K562 (cell line): ENCODE results near the gene WFIKKN2. TPM values are rescaled to one million over a fixed set of nuclear protein-coding genes. Genes with fewer than 3 reads are reported as not detected.

Experiments
- CHD1 ChIP-seq: fragments of 200-600 bp; sonication (generic); IDR thresholded peaks from one replicate; pipeline ENCODE4 v1.6.1; 2012; ENCODE audit warnings: mild to moderate bottlenecking, moderate library complexity, low read length, inconsistent platforms
- ETS2 ChIP-seq: IDR thresholded peaks from 2 replicates; pipeline ENCODE4 v1.6.1; 2016; ENCODE audit warnings: borderline replicate concordance, missing genetic modification characterization, mild to moderate bottlenecking, moderate library complexity, missing compliant biosample characterization; ENCODE audit not compliant: poor library complexity, severe bottlenecking
- HDAC3 ChIP-seq: fragments of 450-650 bp; IDR thresholded peaks from 2 replicates; pipeline ENCODE4 v1.6.1; 2018; ENCODE audit warnings: borderline replicate concordance, mild to moderate bottlenecking, moderate library complexity; ENCODE audit not compliant: partially characterized antibody
- L3MBTL2 ChIP-seq: fragments of 450-650 bp; IDR thresholded peaks from 2 replicates; pipeline ENCODE4 v1.6.1; 2016; ENCODE audit warnings: mild to moderate bottlenecking, moderate library complexity
- LCOR ChIP-seq: sonication (generic); formaldehyde crosslinking; IDR thresholded peaks from 2 replicates; pipeline ENCODE4 v1.8.0; 2022; ENCODE audit warnings: mild to moderate bottlenecking, missing genetic modification reagents
- MCM3 ChIP-seq: fragments of 450-650 bp; IDR thresholded peaks from 2 replicates; pipeline ENCODE4 v1.6.1; 2016
- MCM7 ChIP-seq, 2 experiments: fragments of 450-650 bp; IDR thresholded peaks; 2 replicates each; pipeline ENCODE4 v1.6.1; 2016 to 2018
- MEF2A ChIP-seq: IDR thresholded peaks from 2 replicates; pipeline ENCODE4 v1.6.1; 2011; ENCODE audit warnings: low read depth, mild to moderate bottlenecking, low read length, moderate library complexity; ENCODE audit not compliant: control insufficient read depth
- NFIC ChIP-seq: fragments of 450-650 bp; IDR thresholded peaks from 2 replicates; pipeline ENCODE4 v1.6.1; 2017; ENCODE audit warnings: mild to moderate bottlenecking, inconsistent platforms
- POLR2A ChIP-seq: fragments of 450-650 bp; conservative IDR thresholded peaks from 2 replicates; pipeline ENCODE4 v1.6.1; 2016
- POLR2G ChIP-seq: fragments of 200-400 bp; formaldehyde crosslinking; IDR thresholded peaks from 2 replicates; pipeline ENCODE4 v1.6.1; 2017; ENCODE audit warnings: low read depth, mild to moderate bottlenecking, antibody characterized with exemption, low read length, moderate library complexity
- RB1 ChIP-seq: fragments of 450-650 bp; IDR thresholded peaks from 2 replicates; pipeline ENCODE4 v1.6.1; 2017; ENCODE audit warnings: low read depth, mild to moderate bottlenecking
- RFX5 ChIP-seq: IDR thresholded peaks from 2 replicates; pipeline ENCODE4 v1.6.1; 2011; ENCODE audit warnings: low read depth, mild to moderate bottlenecking, improper control_type of control experiment, low read length
- SMARCC2 ChIP-seq: fragments of 450-650 bp; IDR thresholded peaks from 2 replicates; pipeline ENCODE4 v1.6.1; 2017; ENCODE audit warnings: antibody characterized with exemption, moderate library complexity, mild to moderate bottlenecking, low read depth
- TAL1 ChIP-seq: fragments of 450-650 bp; IDR thresholded peaks from 2 replicates; pipeline ENCODE4 v1.6.1; 2016; ENCODE audit warnings: mild to moderate bottlenecking
- YY1 ChIP-seq, 3 experiments: IDR thresholded peaks; 2 replicates each; pipeline ENCODE4 v1.6.1; 2011; ENCODE audit warnings: low read length in 2 of 3, mild to moderate bottlenecking in 2 of 3, moderate library complexity in 2 of 3, borderline replicate concordance in 1 of 3, control low read depth in 1 of 3, low read depth in 1 of 3; ENCODE audit not compliant: insufficient read depth in 3 of 3, insufficient replicate concordance in 2 of 3, control insufficient read depth in 1 of 3, insufficient read length in 1 of 3; ENCODE audit errors: extremely low read depth in 1 of 3
- ZNF140 ChIP-seq: fragments of 250-450 bp; sonication (Bioruptor Pico); IDR thresholded peaks from 2 replicates; pipeline ENCODE4 v1.8.0; 2021; ENCODE audit warnings: moderate library complexity, mild to moderate bottlenecking, inconsistent platforms
- ZNF217 ChIP-seq: sonication (generic); formaldehyde crosslinking; IDR thresholded peaks from 2 replicates; pipeline ENCODE4 v1.8.0; 2022; ENCODE audit warnings: mild to moderate bottlenecking, missing genetic modification reagents
- ZNF445 ChIP-seq: fragments of 250-450 bp; sonication (Bioruptor Pico); IDR thresholded peaks from 2 replicates; pipeline ENCODE4 v1.4.0; 2020; ENCODE audit warnings: low read depth, mild to moderate bottlenecking, moderate library complexity
- ZNF766 ChIP-seq: fragments of 200-800 bp; sonication (Bioruptor generic); conservative IDR thresholded peaks from 2 replicates; pipeline ENCODE4 v1.6.1; 2016; ENCODE audit warnings: missing genetic modification characterization, missing compliant biosample characterization
- polyA plus RNA-seq, 8 experiments: library from polyadenylated mRNA; depleted of rRNA in 4 of 8; stranded (reverse) in 5 of 8; unstranded in 3 of 8; fragments of >200 nt; fragmentation: Nextera tagmentation in 2 of 8; fragmentation: Illumina TruSeq in 1 of 8; extraction: Ambion mirVana in 2 of 8; extraction: Trizol in 1 of 8; gene quantifications; 2 replicates each; pipeline versions ENCODE4 v1.2.1 to v1.2.3, GENCODE V29; 2011 to 2014; ENCODE audit warnings: inconsistent platforms in 1 of 8, missing spikeins in 1 of 8
- total RNA-seq, 7 experiments: library from RNA; depleted of rRNA in 6 of 7; stranded (reverse); fragments of >200 nt in 6 of 7; fragmentation: Illumina TruSeq in 2 of 7; extraction: Trizol in 2 of 7; gene quantifications; 2 replicates each; pipeline versions ENCODE4 v1.2.1 to v1.2.3, GENCODE V29; 2011 to 2021; ENCODE audit warnings: low replicate concordance in 1 of 7
- TF ChIP-seq, protein P1 (sequence below): fragments of 250-450 bp; sonication (Bioruptor Pico); IDR thresholded peaks from 2 replicates; pipeline ENCODE4 v1.8.0; 2022; ENCODE audit warnings: moderate library complexity, mild to moderate bottlenecking, inconsistent platforms
- TF ChIP-seq, protein P2 (sequence below), 2 experiments: fragments of 450-650 bp; IDR thresholded peaks; 2 replicates each; pipeline ENCODE4 v1.6.1; 2016
- TF ChIP-seq, protein P3 (sequence below): fragments of 450-650 bp; IDR thresholded peaks from 2 replicates; pipeline ENCODE4 v1.6.1; 2016; ENCODE audit warnings: borderline replicate concordance
- TF ChIP-seq, protein P4 (sequence below): fragments of 450-650 bp; IDR thresholded peaks from 2 replicates; pipeline ENCODE4 v1.6.1; 2014; ENCODE audit warnings: low read depth, mild to moderate bottlenecking, moderate library complexity, borderline replicate concordance

Gene WFIKKN2
- total and polyA plus RNA-seq, 9 of the 15 experiments (the other 6 are each of a cell fraction or from before 2014, with no cell fraction given) = 0.07 TPM; not detected in 8

DNA sequence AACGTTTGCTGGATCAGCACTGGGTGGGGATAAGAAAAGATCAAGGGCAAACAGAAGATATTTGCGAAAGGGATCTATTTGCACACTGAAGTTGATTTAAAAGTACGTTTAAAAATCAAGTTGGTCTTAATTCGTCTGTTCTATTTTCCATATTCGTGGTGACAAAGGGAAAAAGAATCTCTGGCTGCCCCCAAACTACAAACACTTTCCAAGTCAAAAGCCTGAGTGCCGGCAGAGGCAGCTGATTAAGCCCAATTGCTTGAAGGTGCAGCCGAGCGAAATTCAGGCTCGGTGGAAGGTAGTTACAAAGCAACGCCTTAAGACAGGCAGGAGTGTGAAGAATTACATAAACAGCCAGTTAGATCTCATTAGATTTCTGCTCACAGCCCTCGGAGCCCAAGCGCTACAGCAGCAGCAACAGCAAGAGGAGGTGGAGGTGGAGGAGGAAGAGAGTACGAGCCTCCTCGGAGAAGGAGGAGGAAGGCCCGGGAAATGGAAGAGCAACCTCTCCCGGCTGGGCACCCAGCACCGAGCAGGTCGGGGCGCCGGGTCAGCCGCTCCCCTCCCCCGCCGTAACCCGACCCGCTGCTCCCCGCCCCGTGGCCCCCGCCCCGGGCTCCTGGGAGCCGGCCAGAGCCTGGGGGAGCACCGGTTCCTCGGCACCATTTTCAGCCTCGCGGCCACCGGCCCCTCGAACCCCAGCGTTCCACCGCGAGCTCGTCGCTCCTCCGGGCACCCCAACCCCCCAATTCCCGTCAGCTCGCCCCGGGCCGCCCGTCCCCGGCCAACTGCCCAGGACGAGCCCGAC is 29.9 kb downstream of the WFIKKN2 start (continued):
- TF ChIP-seq, protein P1, sequence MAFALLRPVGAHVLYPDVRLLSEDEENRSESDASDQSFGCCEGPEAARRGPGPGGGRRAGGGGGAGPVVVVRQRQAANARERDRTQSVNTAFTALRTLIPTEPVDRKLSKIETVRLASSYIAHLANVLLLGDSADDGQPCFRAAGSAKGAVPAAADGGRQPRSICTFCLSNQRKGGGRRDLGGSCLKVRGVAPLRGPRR (CRISPR knock-in tag) = no peak
- TF ChIP-seq, protein P2, sequence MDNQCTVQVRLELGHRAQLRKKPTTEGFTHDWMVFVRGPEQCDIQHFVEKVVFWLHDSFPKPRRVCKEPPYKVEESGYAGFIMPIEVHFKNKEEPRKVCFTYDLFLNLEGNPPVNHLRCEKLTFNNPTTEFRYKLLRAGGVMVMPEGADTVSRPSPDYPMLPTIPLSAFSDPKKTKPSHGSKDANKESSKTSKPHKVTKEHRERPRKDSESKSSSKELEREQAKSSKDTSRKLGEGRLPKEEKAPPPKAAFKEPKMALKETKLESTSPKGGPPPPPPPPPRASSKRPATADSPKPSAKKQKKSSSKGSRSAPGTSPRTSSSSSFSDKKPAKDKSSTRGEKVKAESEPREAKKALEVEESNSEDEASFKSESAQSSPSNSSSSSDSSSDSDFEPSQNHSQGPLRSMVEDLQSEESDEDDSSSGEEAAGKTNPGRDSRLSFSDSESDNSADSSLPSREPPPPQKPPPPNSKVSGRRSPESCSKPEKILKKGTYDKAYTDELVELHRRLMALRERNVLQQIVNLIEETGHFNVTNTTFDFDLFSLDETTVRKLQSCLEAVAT (IDR thresholded peaks at IDR 0.05) = peak; percentile 22 to 50; a peak in 1 of 4 replicates
- TF ChIP-seq, protein P3, sequence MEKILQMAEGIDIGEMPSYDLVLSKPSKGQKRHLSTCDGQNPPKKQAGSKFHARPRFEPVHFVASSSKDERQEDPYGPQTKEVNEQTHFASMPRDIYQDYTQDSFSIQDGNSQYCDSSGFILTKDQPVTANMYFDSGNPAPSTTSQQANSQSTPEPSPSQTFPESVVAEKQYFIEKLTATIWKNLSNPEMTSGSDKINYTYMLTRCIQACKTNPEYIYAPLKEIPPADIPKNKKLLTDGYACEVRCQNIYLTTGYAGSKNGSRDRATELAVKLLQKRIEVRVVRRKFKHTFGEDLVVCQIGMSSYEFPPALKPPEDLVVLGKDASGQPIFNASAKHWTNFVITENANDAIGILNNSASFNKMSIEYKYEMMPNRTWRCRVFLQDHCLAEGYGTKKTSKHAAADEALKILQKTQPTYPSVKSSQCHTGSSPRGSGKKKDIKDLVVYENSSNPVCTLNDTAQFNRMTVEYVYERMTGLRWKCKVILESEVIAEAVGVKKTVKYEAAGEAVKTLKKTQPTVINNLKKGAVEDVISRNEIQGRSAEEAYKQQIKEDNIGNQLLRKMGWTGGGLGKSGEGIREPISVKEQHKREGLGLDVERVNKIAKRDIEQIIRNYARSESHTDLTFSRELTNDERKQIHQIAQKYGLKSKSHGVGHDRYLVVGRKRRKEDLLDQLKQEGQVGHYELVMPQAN = 0 out of 2 replicates have a peak, but pooled peaks have one; percentile 37
- TF ChIP-seq, protein P4, sequence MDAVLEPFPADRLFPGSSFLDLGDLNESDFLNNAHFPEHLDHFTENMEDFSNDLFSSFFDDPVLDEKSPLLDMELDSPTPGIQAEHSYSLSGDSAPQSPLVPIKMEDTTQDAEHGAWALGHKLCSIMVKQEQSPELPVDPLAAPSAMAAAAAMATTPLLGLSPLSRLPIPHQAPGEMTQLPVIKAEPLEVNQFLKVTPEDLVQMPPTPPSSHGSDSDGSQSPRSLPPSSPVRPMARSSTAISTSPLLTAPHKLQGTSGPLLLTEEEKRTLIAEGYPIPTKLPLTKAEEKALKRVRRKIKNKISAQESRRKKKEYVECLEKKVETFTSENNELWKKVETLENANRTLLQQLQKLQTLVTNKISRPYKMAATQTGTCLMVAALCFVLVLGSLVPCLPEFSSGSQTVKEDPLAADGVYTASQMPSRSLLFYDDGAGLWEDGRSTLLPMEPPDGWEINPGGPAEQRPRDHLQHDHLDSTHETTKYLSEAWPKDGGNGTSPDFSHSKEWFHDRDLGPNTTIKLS = no peak
- TF ChIP-seq YY1 (IDR thresholded peaks at IDR 0.05; ENCODE audit: borderline replicate concordance in 1 of 3, control insufficient read depth in 1 of 3, extremely low read depth in 1 of 3, insufficient read depth in 3 of 3, insufficient read length in 1 of 3, insufficient replicate concordance in 2 of 3, low read depth in 1 of 3, low read length in 2 of 3) = peak in 2 of 3 experiments; percentile 75 to 83
- no peak for TF ChIP-seq ZNF217 (CRISPR knock-in tag)
- TF ChIP-seq NFIC = peak; percentile 63; the same call in 1 of the 2 replicates
- no peak for TF ChIP-seq RFX5
- TF ChIP-seq L3MBTL2 = no peak
- TF ChIP-seq ZNF445 = no peak
- no peak for TF ChIP-seq TAL1
- TF ChIP-seq SMARCC2 = no peak
- no peak for TF ChIP-seq ZNF766 (CRISPR knock-in tag)
- TF ChIP-seq POLR2G = no peak
- no peak for TF ChIP-seq RB1
- TF ChIP-seq HDAC3 = no peak
- no peak for TF ChIP-seq POLR2A
- no peak for TF ChIP-seq ETS2 (tag)
- TF ChIP-seq MCM7 (IDR thresholded peaks at IDR 0.05) = no peak
- TF ChIP-seq LCOR (CRISPR knock-in tag) = no peak
- no peak for TF ChIP-seq MEF2A
- no peak for TF ChIP-seq MCM3
- peak; percentile 68 for TF ChIP-seq CHD1
- no peak for TF ChIP-seq ZNF140
